ENCODE data around the gene SPINDOC. TPM values are rescaled to one million over a fixed set of nuclear protein-coding genes. Genes with fewer than 3 reads are reported as not detected.

SPINDOC gene
- total and polyA plus RNA-seq, 4 donors: 0.42 to 3.8 (median 2.9) TPM

DNA sequence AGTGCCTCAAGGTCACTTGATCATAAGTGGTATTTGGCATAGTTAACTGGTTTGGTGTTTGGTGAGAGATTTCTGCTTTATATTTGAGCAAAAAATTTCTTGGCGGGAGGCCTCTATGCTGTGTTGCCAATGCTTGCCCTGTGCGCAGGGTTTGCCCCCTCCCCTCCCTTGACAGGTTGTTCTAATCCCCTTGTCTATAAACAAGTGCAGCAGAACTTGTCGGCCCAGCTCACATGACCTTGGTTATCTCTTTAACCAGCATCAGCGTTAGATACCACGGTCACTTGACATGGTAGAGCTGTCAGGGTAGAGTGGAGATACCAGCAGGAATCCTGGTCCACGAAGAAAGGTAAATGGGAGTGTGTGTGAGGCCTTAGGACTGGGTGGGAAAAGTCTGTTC is 61.3 kb downstream of the SPINDOC start:
- WGBS: 76% methylated on average over 6 of the region's 6 CpGs
- no peak overlapping the region for H3K4me3 ChIP-seq (ENCODE audit: low read depth in 1 of 3, low read length in 3 of 3)

DNA sequence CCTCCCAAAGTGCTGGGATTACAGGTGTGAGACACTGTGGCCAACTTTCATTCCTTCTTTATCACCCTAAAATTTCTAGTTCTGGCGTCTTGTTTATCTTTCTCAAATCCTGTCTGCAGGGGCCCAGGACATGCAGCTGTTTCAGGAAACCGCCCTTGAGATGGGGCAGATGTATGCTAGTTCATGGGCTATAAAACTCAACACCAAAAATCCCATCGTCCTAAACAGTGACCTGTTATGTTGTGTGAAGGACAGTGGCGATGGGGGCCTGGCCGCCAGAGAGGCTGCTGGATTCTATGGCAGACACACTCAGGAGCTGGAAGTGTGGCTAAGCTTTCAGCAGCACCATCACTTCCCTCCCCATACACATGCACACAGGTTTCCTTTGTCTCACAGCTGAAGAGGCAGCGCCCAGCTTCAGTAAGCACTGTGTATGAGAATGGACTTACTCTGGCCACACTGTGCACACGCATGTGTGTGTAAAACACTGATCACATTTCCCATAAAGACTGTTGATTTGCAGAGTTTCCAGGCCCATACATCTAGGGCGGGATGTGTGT is 62.3 kb downstream of the SPINDOC start:
- Histone ChIP-seq H3K27me3 (ENCODE audit: control insufficient read depth in 4 of 4, insufficient read depth in 4 of 4, low read length in 3 of 4) (no peaks in the 10 kb centered on the region), H3K27ac (ENCODE audit: low read depth in 1 of 2, low read length in 2 of 2) (no peak overlapping the region), H3K4me1 (ENCODE audit: control insufficient read depth in 4 of 4, insufficient read depth in 4 of 4, low read length in 3 of 4) (peaks cover 7 to 43% (median 36%) of the 10 kb centered on the region in 4 donors), H3K36me3 (ENCODE audit: control insufficient read depth in 4 of 4, insufficient read depth in 3 of 4, low read depth in 1 of 4, low read length in 3 of 4) (no peaks in the 10 kb centered on the region), H3K9me3 (ENCODE audit: control insufficient read depth in 4 of 4, low read length in 3 of 4) (no peaks in the 10 kb centered on the region), H3K4me3 (ENCODE audit: low read depth in 1 of 3, low read length in 3 of 3) (no peak overlapping the region), H3K9ac (ENCODE audit: low read depth in 1 of 2, low read length in 2 of 2) (no peak overlapping the region)
- DNase-seq (ENCODE audit: low spot score): no peak
- 95% methylated on average over 8 of the region's 8 CpGs for WGBS
- TF ChIP-seq TAF1 (conservative IDR thresholded peaks at IDR 0.05): no peak
- TF ChIP-seq, protein P1, sequence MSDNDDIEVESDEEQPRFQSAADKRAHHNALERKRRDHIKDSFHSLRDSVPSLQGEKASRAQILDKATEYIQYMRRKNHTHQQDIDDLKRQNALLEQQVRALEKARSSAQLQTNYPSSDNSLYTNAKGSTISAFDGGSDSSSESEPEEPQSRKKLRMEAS (IDR thresholded peaks at IDR 0.05): no peak
- TF ChIP-seq FOXA1 (IDR thresholded peaks at IDR 0.05): no peak
- no peak for TF ChIP-seq RAD21 (IDR thresholded peaks at IDR 0.05)
- TF ChIP-seq, protein P2, sequence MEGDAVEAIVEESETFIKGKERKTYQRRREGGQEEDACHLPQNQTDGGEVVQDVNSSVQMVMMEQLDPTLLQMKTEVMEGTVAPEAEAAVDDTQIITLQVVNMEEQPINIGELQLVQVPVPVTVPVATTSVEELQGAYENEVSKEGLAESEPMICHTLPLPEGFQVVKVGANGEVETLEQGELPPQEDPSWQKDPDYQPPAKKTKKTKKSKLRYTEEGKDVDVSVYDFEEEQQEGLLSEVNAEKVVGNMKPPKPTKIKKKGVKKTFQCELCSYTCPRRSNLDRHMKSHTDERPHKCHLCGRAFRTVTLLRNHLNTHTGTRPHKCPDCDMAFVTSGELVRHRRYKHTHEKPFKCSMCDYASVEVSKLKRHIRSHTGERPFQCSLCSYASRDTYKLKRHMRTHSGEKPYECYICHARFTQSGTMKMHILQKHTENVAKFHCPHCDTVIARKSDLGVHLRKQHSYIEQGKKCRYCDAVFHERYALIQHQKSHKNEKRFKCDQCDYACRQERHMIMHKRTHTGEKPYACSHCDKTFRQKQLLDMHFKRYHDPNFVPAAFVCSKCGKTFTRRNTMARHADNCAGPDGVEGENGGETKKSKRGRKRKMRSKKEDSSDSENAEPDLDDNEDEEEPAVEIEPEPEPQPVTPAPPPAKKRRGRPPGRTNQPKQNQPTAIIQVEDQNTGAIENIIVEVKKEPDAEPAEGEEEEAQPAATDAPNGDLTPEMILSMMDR (IDR thresholded peaks at IDR 0.05; ENCODE audit: low read depth, low read length, missing input control): no peak
- no peak for TF ChIP-seq JUND (IDR thresholded peaks at IDR 0.05)
- no peak for TF ChIP-seq YY1 (IDR thresholded peaks at IDR 0.05)
- no peak for TF ChIP-seq REST (IDR thresholded peaks at IDR 0.05)
- no peak for TF ChIP-seq NR2F2 (IDR thresholded peaks at IDR 0.05)
- no peak for TF ChIP-seq RXRA (IDR thresholded peaks at IDR 0.05)
- TF ChIP-seq ATF3 (IDR thresholded peaks at IDR 0.05): no peak
- TF ChIP-seq SP1 (IDR thresholded peaks at IDR 0.05): no peak
- no peak for TF ChIP-seq FOXA2 (IDR thresholded peaks at IDR 0.05)

More for the DNA sequence above, 61.3 kb downstream of the SPINDOC start:
- Histone ChIP-seq H3K9me3 (ENCODE audit: control insufficient read depth in 4 of 4, low read length in 3 of 4) (no peaks in the 10 kb centered on the region), H3K9ac (ENCODE audit: low read depth in 1 of 2, low read length in 2 of 2) (no peak overlapping the region), H3K4me1 (ENCODE audit: control insufficient read depth in 4 of 4, insufficient read depth in 4 of 4, low read length in 3 of 4) (peaks cover 7 to 47% (median 39%) of the 10 kb centered on the region in 4 donors), H3K27me3 (ENCODE audit: control insufficient read depth in 4 of 4, insufficient read depth in 4 of 4, low read length in 3 of 4) (no peaks in the 10 kb centered on the region), H3K36me3 (ENCODE audit: control insufficient read depth in 4 of 4, insufficient read depth in 3 of 4, low read depth in 1 of 4, low read length in 3 of 4) (no peaks in the 10 kb centered on the region), H3K27ac (ENCODE audit: low read depth in 1 of 2, low read length in 2 of 2) (no peak overlapping the region)
- DNase-seq (ENCODE audit: low spot score): no peak
- TF ChIP-seq RXRA (IDR thresholded peaks at IDR 0.05): no peak
- TF ChIP-seq ZBTB33 (IDR thresholded peaks at IDR 0.05): no peak

All from liver (tissue), 9 donors.